ENCODE results near the gene LOXHD1. TPM values are rescaled to one million over a fixed set of nuclear protein-coding genes. Genes with fewer than 3 reads are reported as not detected.

LOXHD1 gene
- total RNA-seq, 4 donors from 2014 or later = 0.16 TPM; not detected in 3

- Histone ChIP-seq H3K27ac (no peak overlapping the region), H3K27me3 (no peaks in the 10 kb centered on the region), H3K4me3 (no peak overlapping the region), H3K9me3 (no peaks in the 10 kb centered on the region), H3K36me3 (no peaks in the 10 kb centered on the region), H3K4me1 (no peaks in the 10 kb centered on the region)
- intact Hi-C loops (cut with DNase I; ENCODE audit: low total_unique reads) = no loop called here
- DNase-seq = no peak
- WGBS, 2 donors (ENCODE audit: low coverage in 1 of 2) = 75% methylated on average over 11 of the region's 11 CpGs; no CpG with 5 or more reads in 1 of the 2 donors
- in situ Hi-C loops (cut with MboI; ENCODE audit: low pct_ligation_motif_present in 1 of 4, low pct_unique_long_range_greater_than_20kb in 1 of 4, low sequenced_read_pairs in 3 of 4) = loop anchor here in 3 of 4 donors (10.0 to 25.0 kb wide), 3 partner anchors 106 to 523 kb away; no protein-coding TSS in a partner anchor
- TF ChIP-seq EP300 (IDR thresholded peaks at IDR 0.05; ENCODE audit: low read depth) = no peak
- no peak for TF ChIP-seq CTCF (IDR thresholded peaks at IDR 0.05)
- TF ChIP-seq POLR2A (IDR thresholded peaks at IDR 0.05) = no peak
- no peak for TF ChIP-seq POLR2AphosphoS5 (IDR thresholded peaks at IDR 0.05)
Observed at GRCh38 chr18:46668135-46668534, 11.1 kb upstream of the LOXHD1 start.

GRCh38 chr18:46663539-46663938 lies 6.5 kb upstream of the LOXHD1 start:
- in situ Hi-C loops (cut with MboI; ENCODE audit: low pct_ligation_motif_present in 1 of 4, low pct_unique_long_range_greater_than_20kb in 1 of 4, low sequenced_read_pairs in 3 of 4) = loop anchor here in 3 of 4 donors (10.0 to 25.0 kb wide), 3 partner anchors 101 to 519 kb away; no protein-coding TSS in a partner anchor
- no peak for DNase-seq
- H3K27ac ChIP-seq = no peak overlapping the region
- no peak overlapping the region for H3K4me3 ChIP-seq
- H3K9me3 ChIP-seq = no peaks in the 10 kb centered on the region
- TF ChIP-seq EP300 (IDR thresholded peaks at IDR 0.05; ENCODE audit: low read depth) = no peak
- TF ChIP-seq POLR2AphosphoS5 (IDR thresholded peaks at IDR 0.05) = no peak
- no peak for TF ChIP-seq POLR2A (IDR thresholded peaks at IDR 0.05)
- TF ChIP-seq CTCF (IDR thresholded peaks at IDR 0.05) = no peak
- H3K36me3 ChIP-seq = no peaks in the 10 kb centered on the region
- no peaks in the 10 kb centered on the region for H3K4me1 ChIP-seq
- 93 to 100% methylated on average over 1 of the region's 1 CpG for WGBS, 2 donors (ENCODE audit: low coverage in 1 of 2)
- H3K27me3 ChIP-seq = no peaks in the 10 kb centered on the region
- intact Hi-C loops (cut with DNase I; ENCODE audit: low total_unique reads) = loop anchor here (5.0 kb wide), 1 partner anchor 516 kb away; no protein-coding TSS in a partner anchor

GRCh38 chr18:46660957-46661749 lies 4.1 kb upstream of the LOXHD1 start:
- H3K27ac ChIP-seq = no peak overlapping the region
- H3K4me1 ChIP-seq = no peaks in the 10 kb centered on the region
- no peaks in the 10 kb centered on the region for H3K27me3 ChIP-seq
- DNase-seq = no peak
- H3K36me3 ChIP-seq = no peaks in the 10 kb centered on the region
- no peaks in the 10 kb centered on the region for H3K9me3 ChIP-seq
- TF ChIP-seq POLR2AphosphoS5 (IDR thresholded peaks at IDR 0.05) (no peak), POLR2A (IDR thresholded peaks at IDR 0.05) (no peak), CTCF (IDR thresholded peaks at IDR 0.05) (no peak), EP300 (IDR thresholded peaks at IDR 0.05; ENCODE audit: low read depth) (no peak)
- in situ Hi-C loops (cut with MboI; ENCODE audit: low pct_ligation_motif_present in 1 of 4, low pct_unique_long_range_greater_than_20kb in 1 of 4, low sequenced_read_pairs in 3 of 4) = loop anchor here in 3 of 4 donors (10.0 to 25.0 kb wide), 3 partner anchors 99 to 516 kb away; no protein-coding TSS in a partner anchor
- no peak overlapping the region for H3K4me3 ChIP-seq
- 68 to 80% methylated on average over 1 to 9 of the region's 9 CpGs for WGBS, 2 donors (ENCODE audit: low coverage in 1 of 2)
- intact Hi-C loops (cut with DNase I; ENCODE audit: low total_unique reads) = loop anchor here (5.0 kb wide), 1 partner anchor 514 kb away; no protein-coding TSS in a partner anchor

- Histone ChIP-seq H3K4me3 (no peak overlapping the region), H3K36me3 (no peaks in the 10 kb centered on the region), H3K27ac (no peak overlapping the region), H3K4me1 (no peaks in the 10 kb centered on the region), H3K27me3 (no peaks in the 10 kb centered on the region), H3K9me3 (no peaks in the 10 kb centered on the region)
- in situ Hi-C loops (cut with MboI; ENCODE audit: low pct_ligation_motif_present in 1 of 4, low pct_unique_long_range_greater_than_20kb in 1 of 4, low sequenced_read_pairs in 3 of 4) = loop anchor here (5.0 to 25.0 kb wide), 7 partner anchors 97 to 515 kb away; no protein-coding TSS in a partner anchor
- intact Hi-C loops (cut with DNase I; ENCODE audit: low total_unique reads) = loop anchor here (2.0 to 5.0 kb wide), 2 partner anchors 377 to 487 kb away; no protein-coding TSS in a partner anchor
- no peak for TF ChIP-seq POLR2AphosphoS5 (IDR thresholded peaks at IDR 0.05)
- TF ChIP-seq EP300 (IDR thresholded peaks at IDR 0.05; ENCODE audit: low read depth) = no peak
- no peak for TF ChIP-seq CTCF (IDR thresholded peaks at IDR 0.05)
- no peak for TF ChIP-seq POLR2A (IDR thresholded peaks at IDR 0.05)
- WGBS, 2 donors (ENCODE audit: low coverage in 1 of 2) = 68 to 82% methylated on average over 3 of the region's 3 CpGs
- DNase-seq = no peak
Observed at GRCh38 chr18:46659484-46659883, 2.5 kb upstream of the LOXHD1 start.
